ENCODE measurements around the gene FRG1. TPM values are rescaled to one million over a fixed set of nuclear protein-coding genes. Genes with fewer than 3 reads are reported as not detected.
"Not testable (repeated sequence)": the region's sequence is repeated elsewhere in the genome, so short reads cannot be mapped to it uniquely, and the experiment has no call there.

The FRG1 gene
- total RNA-seq, 1 donor from 2014 or later, result 25.6 TPM

- not testable (repeated sequence) for DNase-seq
Observed at GRCh38 chr4:189985651-189986243, 45.1 kb downstream of the FRG1 start.

GRCh38 chr4:189988877-189989431 is 48.3 kb downstream of the FRG1 start:
- no peak for DNase-seq

GRCh38 chr4:189989941-189990340 is 49.3 kb downstream of the FRG1 start:
- not testable (repeated sequence) for DNase-seq

Small RNAs within 50 kb of the gene (small RNA-seq; reads per million reads assigned to genes)
- not detected for gene MLLT10P2 (ENCODE audit: low replicate concordance)

Other genes with a start within 250 kb of the FRG1 start
- not detected for gene FRG2, start 86.4 kb downstream of the FRG1 start, total RNA-seq
- not detected for gene DBET, start 123.6 kb downstream of the FRG1 start, total RNA-seq
- gene DUX4, start 232.9 kb downstream of the FRG1 start, total RNA-seq, result not detected

All from skin of body (tissue), 3 donors.